Measurements from ENCODE around the gene CTNNA3.

CTNNA3 gene

DNA sequence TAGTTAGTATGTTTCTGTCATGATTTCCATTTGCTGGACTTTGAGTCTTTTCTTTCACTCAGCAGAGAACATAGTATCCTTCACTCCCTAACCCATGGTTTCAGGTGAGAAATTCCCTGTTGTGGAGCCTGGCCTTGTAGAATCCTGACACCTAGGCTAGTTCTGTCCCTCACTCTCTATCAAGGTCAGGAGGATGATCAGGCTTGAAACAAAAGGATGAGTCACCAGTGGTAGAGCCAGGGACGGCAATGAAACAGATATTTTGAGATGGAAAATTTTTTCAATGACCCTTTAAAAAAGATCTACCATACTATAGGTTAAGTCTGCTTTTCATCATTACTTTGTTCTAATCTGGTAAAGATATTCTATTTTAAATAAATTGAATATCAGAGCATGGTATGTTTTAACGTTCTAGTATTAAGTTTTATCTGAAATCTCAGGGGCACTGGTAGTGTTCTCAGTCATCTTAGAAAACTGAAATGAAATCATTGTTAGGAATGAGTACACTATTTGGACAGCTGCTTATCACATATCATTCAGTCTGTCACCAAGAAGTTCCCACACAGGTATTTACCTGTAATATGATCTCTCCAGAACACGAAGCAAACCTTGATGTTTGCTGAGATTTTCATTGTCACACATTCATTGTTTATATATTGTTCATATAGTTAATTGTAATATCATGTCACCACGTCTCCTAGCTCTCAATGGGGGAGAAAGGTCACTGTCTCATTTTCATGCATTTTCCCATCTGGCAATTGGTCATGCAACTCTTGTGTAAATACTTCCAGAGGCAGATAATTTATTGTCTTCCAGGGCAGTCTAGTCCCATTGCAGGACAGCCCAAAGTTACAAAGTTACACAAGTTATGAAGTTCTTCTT lies 1070.0 kb downstream of the CTNNA3 start:
- DNase-seq, result no peak

DNA sequence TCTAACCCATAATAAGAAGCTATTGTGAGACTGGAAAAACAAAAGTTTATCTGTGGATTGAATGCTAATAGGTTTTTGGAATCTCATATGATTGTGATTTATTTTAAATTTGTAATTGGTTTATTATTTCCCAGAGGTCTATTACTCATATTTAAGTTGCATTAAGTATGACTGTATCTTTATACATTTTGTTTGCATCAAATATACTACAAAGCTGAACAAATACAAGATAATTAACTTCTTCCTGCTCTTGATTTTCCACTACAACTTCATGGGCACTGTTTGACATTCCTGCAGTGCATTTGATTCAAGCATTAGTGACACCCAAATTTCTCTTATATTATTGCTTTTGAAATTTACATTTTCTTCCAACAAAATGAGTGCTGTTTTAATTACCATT lies 1073.9 kb downstream of the CTNNA3 start:
- no peak for DNase-seq

DNA sequence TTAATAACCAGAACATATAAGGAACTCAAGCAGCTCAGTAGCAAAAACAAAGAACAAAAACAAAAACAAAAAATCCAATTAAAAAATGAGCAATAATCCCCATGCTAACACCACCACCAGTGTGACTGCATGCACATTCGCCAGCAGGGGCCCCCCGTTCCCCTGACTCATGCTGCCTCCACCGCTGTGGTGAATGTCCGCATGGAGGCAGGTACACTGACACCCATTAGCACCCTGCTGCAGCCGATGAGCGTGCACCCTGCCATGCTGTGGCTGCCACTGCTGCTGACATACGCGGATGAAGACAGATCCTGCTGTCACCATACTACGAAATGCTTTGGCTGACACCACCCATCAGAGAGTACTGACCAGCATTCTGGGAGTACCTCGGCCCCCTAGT lies 1091.8 kb downstream of the CTNNA3 start:
- DNase-seq, result no peak

DNA sequence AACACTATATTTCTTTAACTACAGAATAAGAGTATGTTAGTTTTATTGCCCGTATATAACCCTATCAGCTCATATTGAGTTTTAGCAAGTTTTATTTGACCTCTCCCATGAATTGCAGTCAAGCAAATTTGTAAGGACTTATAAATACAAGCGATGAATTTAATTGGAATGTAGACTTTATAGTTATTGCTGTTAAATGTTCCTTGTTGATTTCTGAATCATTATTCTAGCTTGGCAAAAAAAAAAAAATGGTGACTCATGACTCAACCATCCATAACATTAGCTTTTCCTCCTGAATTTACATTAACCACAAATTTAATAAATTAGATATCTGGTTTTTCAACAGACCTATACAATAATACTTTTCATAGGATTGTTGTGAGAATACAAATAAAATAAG lies 1104.1 kb downstream of the CTNNA3 start:
- DNase-seq, result no peak

DNA sequence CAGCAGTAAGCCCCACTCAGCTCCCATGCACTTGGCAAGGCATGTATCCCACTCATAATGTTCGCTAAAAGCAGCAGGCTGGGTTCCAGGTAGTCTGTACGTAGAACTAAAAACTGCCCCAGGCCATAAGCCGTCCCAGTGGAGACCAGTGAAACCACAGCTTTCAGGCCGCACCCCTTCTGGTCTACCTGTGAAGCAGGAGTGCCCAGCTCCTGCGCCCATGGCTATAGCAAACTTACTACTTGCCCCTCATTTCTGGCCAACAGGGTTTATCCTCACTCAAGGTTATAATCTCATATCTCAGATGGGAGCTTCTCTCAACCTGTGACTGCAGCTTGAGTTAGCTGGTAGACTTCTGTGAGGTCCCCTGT lies 1108.3 kb downstream of the CTNNA3 start:
- no peak for DNase-seq

DNA sequence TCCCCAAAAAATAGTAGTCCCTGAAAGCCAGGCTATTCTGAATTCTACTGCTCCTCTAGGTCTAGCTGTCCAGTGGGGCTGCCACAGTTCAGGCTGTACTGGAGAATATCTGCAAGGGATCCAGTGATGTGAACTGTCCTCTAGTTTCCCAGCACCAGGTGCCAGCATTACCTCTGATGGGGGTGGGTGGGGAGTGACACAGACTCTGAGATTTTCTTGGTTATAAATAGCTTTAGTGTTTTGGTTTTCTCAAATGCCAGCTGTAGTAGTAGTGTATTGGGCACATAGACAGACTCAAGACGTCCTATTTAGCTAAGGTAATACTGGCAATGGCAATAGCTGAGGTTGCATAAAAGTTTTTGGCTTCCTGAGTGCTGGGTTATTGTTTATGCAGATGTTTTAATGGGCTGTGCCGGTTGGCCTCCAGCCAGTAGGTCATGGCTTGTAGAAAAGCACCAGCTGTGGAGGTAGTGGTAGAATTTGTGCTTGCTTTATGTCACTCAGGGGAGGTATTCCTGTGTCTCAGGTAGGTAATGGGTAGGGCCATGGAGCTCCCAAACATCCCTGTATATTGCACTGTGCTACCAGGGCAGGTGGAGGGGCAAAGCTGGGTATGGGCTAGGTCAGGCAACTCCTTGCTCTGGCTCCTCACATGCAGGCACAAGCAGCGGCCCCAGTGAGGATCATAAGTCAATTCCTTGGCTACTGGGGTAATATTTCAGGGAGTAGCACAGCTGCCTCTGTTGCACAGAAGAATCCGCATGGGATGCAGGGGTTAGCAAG lies 1108.9 kb downstream of the CTNNA3 start:
- no peak for DNase-seq

DNA sequence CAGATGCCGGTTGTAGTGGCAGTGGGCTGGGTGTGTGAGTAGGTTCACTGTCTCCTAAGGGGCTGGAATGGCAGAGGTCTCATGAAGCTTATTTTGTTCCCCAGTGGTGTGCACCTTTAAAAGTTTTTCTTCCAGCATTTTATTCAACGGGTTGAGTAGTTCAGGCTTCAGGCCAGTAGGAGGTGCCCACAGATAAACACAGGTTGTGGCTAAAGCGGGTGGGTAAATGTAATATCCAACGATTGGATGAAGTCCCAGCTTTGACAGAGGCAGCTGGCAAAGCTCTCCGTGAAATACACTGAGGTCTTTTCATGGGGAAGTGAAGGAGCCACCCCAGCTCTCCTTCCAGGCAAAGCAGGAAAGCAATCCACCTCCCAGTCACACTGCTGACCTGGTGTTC lies 1109.9 kb downstream of the CTNNA3 start:
- peak in 1 of 5 experiments; percentile 6 for DNase-seq

DNA sequence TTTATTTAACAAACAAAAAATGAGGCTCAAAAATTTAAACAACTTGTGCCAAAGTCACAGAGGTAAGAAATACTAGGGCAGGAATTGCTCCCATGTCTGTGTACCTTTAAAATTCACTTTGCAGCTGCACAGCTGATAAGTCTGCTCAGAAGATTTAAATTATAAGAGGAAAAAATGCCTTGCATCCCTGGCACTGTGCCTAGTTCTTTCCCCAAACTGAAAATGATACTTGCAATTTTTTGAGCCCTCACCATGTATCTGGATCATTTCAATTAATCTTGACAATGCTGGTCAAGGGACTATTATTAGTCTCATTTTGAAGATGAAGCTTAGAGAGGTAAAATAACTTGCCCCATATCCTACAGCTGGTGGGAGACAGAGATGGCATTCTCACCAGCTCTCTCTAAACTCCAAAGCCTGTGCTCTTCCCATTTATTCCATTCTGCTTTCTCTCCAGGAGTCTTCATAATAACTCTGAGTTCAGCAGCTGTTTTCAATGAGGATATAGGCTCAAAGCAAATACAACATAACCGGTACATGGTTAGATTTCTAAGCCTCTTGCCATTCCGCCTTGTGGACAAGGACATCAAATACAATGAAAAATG lies 1120.6 kb downstream of the CTNNA3 start:
- DNase-seq, result no peak

DNA sequence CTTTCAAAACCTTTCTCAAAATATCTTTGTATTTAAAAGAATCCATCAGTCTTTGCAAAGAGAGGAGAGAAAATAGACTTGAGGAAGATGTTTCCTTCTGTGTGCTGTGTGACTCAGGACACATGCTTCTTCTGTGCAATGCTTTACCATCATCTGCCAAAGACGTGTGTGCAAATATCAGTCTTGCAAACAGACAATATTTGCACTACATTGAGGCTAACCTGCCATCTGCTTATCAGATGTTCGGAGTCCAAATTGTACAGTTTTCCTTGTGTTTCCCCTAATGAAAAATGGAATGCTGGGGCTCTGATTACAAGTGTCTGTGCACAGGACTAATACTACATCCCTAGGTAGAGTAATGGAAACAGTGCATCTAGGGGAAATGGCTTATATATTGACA lies 1123.3 kb downstream of the CTNNA3 start:
- DNase-seq, result no peak

DNA sequence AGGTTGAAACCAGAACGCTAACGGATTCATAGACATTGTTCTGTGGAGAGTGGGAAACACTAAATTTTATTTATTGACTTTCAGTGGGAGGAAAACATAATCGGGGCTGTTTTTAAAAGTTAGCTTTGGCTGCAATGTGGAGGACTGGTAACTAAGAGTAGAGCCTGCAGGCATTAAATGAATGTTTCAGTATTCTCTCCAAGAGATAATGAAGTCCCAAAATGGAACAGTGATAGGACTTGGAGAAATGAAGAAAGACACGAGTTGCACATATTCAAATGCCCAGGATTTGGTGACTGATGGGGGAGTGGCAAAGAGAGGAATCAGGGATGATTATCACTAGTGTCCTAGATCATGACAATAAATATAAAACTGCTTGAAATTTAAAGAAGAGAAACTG lies 1130.0 kb downstream of the CTNNA3 start:
- DNase-seq, result no peak

DNA sequence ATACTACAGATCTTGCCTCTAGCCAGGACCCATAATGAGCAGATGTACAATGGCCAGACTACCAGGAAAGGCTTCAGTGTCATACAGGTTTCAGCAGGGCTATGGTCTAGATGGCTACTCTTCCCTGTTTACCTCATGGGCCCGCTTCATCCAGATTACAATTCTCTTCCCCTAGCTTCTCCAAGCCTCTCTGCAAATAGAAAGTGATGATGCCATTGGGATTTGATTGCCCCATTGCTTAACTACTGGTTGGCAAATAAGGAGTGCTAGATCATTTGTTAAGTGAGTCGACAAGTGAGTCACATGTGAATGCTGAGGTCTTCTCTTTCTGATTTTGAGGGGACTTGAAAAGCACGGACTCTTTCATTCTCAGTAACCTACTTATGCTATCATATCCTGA lies 1131.7 kb downstream of the CTNNA3 start:
- DNase-seq, result no peak

DNA sequence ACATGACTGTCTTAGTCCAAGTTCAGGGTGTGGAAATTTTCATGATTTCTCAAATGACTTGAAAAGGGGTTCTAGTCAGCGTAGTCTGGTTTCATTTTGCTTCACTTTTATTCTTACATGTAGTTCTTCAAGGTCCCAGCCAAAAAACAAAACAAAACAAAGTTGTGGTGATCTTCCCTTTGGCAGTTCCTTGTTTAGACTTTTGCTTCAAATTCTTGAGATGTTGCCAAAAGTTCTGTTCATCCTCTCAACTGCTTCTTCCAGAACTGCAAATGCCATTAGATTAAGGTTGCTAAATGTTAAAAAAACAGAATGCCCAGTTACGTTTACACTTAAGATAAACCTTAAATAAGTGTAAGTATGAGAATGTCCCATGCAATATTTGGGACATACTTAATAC lies 1140.9 kb downstream of the CTNNA3 start:
- no peak for DNase-seq

DNA sequence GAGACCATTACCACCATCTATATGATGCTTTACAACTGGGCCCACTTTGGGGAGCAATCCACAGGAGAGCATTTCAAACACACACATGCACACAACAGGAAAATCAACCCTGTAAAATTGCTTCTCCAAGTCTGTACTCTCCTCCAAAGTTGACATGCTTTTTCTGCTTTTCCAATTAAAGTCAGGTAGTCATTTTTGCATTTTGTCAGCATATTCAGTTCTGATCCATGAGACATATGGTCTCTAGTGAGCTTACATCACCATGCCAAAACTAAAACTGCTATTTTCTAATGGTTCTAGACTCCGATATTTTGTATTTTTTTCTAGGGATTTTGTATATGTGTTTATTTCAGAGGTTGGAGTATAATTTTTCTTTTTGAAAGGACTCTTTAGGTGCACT lies 1143.7 kb downstream of the CTNNA3 start:
- no peak for DNase-seq

DNA sequence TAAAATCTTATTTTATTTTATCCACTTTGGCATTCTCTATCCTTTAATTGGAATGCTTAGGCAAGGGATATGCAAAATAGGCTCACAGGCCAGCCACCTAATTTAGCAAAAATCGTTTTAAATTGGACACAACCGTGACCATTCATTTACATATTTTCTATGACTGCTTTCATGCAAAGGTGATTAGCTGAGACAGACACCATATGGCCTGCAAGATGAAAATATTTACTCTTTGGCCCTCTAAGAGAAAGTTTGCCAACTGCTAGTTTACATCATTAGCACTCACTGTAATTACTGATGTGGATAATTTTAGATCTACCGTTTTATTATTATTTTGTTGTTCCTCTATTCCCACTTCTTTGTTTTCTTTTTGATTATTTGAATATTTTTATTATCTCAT lies 1145.6 kb downstream of the CTNNA3 start:
- DNase-seq, result no peak

DNA sequence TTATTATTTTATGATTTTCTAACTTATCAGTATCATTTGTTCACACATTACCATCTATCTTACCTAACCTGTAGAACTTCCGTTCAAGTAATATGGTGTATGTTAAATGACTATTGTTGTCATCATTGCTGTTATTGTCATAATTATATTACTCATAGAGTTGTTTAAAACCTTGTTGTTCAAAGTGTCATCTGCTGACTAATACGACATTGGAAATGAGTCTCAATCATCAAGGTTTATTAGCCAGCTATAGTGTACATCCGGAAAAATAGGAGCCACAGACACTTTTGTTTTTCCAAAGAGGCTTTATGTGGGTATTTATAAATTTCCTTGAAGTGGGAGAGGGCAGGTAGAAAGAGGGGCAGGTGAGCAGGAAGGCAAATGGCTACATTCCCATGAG lies 1157.1 kb downstream of the CTNNA3 start:
- no peak for DNase-seq

DNA sequence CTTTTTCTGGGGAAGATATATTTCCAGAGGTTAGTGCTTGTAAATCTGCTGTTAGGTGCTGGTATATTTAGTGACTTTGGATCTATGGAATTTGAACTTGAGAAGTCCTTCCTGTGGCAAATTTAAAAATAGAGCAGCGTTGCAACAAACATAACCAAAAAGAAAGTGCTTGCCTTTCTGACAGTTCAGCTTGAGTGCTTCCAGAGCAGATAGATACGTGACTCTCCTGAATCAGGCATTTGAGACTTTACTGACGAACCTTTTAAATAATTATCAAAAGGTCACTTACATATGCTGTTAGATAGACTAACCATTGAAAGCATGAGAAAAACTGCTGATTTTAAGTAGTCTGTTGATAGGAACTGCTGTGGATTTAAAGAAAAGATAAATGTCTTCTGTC lies 1157.6 kb downstream of the CTNNA3 start:
- DNase-seq, result no peak

DNA sequence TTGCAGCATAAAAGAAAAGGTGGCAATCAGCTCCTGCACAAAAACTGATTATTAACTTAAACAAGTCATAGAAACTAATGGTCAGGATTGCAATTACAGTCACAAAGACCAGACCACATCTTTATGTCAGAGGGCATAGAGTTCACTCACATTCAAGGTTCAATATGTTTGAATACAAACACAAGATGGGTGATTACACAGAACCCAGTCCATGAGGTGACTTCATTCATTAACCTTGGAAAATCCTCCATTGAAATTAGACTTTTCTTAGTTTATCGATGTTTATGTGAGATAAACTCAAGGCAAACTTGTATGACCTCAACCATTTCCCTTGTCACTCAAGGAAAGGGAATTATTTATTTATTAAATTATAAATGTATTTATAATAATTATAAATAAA lies 1158.8 kb downstream of the CTNNA3 start:
- no peak for DNase-seq

DNA sequence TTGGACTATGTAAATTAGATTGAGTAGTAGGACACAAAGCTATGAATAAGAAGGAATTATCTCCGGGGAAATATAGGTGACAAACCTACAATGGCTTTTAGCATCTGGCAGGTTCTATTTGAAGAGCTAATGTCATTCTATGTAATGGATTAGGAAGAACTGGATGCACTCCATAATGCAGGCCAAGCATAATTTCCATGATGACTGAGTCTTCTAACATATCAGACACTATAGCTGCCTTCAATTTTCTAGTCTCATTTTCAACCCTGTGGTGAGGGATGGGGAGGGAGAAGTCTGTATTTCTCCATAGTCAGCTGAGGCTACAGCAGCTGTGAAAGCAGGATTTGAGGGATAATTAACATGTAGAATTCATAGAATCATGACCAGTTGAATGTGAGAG lies 1160.6 kb downstream of the CTNNA3 start:
- no peak for DNase-seq

DNA sequence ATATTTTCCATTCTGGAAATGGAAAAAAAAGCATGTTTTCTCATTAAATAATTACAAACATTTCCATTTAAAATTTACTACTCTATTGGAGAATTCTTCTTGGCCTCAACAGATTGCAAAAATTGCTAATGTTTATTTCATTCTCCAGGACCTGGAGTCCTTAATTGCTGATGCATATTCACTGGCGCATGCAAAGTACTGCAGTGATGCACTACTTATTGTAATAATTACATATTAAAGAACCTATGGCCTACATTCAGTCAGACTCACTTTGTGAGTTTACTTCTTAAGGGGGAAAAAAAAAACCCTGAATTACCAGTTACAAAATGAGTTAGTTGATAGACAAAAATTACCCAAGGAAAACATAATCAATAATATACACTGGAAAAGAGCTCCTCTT lies 1161.1 kb downstream of the CTNNA3 start:
- DNase-seq, result no peak

DNA sequence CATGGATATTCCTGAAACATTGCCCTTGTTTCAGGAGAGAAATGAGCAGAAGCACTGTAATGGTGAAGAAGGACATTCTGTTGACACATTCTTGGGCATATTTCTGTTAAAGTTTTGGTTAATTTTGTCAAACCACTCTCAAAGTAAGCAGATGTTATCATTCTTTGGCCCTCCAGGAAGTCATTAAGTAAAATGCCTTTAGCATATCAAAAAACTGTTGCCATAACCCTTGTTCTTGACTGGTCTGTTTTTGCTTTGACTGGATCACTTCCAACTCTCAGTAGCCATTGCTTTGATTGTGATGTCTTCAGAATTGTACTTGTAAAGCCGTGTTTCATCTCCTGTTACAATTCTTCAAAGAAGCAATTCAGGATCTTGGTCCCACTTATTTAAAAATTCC lies 1174.5 kb downstream of the CTNNA3 start:
- DNase-seq, result peak in 1 of 5 experiments; percentile 0

DNA sequence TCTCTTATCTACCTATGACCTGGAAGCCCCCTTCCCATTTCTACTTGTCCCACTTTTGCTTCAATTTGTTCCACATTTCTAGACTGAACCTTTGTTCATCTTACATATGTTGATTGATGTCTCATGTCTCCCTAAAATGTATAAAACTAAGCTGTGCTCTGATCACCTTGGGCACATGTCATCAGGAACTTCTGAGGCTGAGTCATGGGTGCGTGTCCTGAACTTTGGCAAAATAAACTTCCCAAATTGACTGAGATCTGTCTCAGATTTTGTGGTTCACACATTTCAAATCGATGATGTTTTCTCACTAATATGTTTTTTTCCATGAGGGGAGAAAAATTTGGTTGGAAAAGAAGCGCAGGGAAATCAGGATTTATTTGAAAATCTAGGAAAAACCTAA lies 1176.4 kb downstream of the CTNNA3 start:
- DNase-seq, result no peak

DNA sequence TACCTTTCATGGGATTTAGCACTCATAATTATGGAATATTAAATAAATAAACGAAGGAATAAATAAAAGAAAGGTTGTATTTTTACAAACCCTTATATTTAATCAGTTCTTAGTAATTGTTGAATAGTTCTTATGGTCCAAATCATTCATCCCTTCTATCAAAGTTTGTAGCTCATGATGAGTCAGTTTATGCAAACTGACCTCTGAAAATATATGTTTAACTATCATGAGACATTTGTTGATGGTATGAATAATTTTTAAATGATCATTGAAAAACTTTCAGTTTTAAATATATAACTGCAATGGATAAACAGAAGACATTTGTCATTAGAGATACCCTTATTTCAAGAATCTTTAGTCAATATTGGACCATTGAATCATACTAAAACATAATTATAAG lies 1181.3 kb downstream of the CTNNA3 start:
- DNase-seq, result no peak

DNA sequence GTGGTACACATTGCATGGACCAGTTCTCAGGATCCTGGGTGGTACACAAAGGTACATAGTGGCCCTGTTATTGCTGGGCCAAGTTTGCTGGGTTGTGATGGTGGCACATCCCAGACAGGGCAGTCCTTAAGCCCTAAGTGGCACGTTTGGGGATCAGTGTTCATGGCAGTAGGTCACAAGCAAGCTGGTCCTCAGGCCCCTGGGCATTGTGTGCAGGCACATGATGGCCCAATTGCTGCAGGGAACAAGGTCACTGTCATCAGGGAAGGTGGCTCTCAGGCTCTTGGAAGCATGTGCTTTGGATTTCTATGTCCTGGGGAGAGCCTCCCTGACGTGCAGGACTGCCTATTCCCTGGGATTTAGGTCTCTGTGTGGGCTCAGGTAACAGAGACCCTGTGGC lies 1182.5 kb downstream of the CTNNA3 start:
- DNase-seq, result no peak

Measured in T-helper 2 cell (primary cell).